ENCODE data around the gene SKIC2. TPM values are rescaled to one million over a fixed set of nuclear protein-coding genes. Genes with fewer than 3 reads are reported as not detected.
"Not testable (repeated sequence)": the region's sequence is repeated elsewhere in the genome, so short reads cannot be mapped to it uniquely, and the experiment has no call there.

The SKIC2 gene
- polyA plus RNA-seq, 1 donor: 27.0 TPM

DNA sequence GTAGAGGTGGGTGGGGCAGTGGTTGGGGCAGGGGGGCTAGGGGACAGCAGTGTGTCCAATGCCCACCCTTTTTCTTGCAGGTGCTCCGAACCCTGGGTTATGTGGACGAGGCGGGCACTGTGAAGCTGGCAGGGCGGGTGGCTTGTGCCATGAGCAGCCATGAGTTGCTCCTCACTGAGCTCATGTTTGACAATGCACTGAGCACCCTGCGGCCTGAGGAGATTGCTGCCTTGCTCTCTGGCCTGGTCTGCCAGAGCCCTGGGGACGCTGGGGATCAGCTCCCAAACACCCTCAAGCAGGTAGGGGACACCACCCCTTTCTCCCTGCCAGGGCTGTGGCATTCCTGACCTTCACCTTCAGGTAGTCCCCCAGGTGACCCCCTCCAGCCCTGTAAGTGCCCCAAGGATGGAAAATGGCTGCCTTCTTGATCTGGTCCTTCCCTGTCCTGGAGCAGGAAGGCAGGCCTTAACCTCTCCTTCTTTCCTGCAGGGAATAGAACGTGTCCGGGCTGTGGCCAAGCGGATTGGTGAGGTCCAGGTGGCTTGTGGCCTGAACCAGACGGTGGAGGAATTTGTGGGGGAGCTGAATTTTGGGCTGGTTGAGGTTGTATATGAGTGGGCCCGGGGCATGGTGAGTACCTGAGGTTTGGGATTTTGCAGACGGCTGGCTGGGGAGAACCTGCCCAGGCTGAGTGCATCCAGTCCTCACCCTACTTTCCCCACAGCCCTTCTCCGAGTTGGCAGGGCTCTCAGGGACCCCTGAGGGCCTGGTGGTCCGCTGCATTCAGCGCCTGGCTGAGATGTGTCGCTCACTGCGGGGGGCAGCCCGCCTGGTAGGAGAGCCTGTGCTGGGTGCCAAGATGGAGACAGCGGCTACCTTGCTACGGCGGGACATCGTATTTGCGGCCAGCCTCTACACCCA lies 10.1 kb downstream of the SKIC2 start:
- DNase-seq (ENCODE audit: low read depth): no peak

GRCh38 chr6:31969712-31970603 lies 11.0 kb downstream of the SKIC2 start:
- DNase-seq (ENCODE audit: low read depth): no peak

DNA sequence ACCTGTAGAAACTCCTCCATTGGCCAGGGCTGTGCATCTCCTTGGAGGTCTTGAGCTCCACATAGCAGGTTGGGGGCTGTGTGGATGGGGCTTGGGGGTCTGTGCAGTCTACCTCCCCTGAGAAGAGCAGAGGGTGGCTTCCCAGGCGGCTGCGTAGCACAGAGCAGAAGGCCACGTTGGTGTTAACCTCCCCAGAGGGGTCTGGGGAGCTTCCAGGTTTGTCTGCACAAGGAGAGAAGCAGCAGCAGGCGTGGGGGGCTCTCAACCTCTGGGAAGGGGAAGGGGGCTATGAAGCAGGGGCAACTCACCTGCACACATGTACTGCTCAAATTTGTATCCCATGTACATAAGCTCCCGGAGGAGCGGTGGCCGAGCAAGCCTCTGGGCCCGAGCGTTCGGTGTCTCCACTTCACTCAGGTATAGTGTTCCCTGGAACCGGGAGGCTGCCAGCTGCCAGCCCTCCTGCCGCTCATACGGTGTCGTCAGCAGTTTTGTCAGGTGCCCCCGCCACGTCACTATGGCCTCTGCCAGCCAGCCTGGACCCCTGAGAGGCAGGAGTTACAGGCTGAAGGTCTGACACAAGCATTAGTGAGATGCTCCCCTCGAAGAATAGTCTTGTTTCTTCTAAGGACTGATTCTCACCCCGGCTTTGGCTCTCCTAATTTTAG lies 11.8 kb downstream of the SKIC2 start:
- no peak for DNase-seq (ENCODE audit: low read depth)

- DNase-seq (ENCODE audit: low read depth): no peak
Observed at GRCh38 chr6:31971279-31971992, 12.5 kb downstream of the SKIC2 start.

DNA sequence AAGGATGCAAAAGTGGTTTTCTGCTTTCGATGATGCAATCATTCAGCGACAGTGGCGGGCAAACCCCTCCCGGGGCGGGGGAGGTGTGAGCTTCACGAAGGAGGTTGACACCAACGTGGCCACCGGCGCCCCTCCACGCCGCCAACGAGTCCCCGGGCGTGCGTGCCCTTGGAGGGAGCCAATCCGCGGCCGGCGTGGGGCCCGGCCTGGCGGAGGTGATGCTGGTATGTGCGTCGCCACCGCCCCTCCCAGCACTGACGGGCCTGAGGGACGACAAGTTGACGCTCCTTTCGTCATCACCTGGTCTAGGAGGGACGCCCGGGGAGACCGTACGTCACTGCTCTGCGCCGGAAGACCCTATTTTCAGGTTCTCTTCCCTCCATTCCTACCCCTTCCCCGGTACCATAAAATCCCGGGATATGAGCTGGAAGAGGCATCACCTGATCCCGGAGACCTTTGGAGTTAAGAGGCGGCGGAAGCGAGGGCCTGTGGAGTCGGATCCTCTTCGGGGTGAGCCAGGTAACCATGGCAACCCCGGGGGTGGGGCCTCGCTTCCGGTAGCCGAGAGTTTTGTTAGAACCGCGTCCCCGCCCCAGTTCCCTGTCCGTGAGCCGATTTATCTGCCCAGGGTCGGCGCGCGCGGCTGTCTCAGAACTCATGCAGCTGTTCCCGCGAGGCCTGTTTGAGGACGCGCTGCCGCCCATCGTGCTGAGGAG lies 13.2 kb downstream of the SKIC2 start, which contains the start of gene DXO:
TSS of gene DXO (minus strand) at position 146 of the 716 bp plus-strand sequence. CDS start 463 bp downstream, outside the sequence.
- peak; percentile 88 for DNase-seq (ENCODE audit: low read depth)

GRCh38 chr6:31972709-31973350 lies 13.9 kb downstream of the SKIC2 start:
- no peak for DNase-seq (ENCODE audit: low read depth)

- not testable (repeated sequence) for DNase-seq (ENCODE audit: low read depth)
Observed at GRCh38 chr6:31976065-31976464, 17.1 kb downstream of the SKIC2 start.

DNA sequence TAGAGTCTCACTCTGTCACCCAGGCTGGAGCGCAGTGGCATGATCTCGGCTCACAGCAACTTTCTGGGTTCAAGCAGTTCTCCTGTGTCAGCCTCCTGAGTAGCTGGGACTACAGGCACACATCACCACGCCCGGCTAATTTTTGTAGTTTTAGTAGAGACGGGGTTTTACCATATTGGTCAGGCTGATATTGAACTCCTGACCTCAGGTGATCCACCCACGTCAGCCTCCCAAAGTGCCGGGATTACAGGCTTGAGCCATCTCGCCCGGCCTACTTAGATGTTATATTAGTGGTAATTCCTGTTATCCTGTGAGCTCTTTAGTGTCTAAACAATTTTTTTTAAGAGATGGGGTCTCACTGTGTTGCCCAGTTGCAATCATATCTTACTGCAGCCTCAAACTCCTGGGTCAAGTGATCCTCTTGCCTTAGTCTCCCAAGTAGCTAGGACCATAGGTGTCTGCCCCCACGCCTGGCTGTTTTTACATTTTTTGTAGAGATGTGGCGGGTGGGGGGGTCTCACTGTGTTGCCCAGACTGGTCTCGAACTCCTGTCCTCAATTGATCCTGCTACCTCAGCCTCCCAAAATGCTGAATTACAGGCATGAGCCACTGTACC lies 18.9 kb downstream of the SKIC2 start:
- no peak for DNase-seq (ENCODE audit: low read depth)

GRCh38 chr6:31978831-31979230 lies 19.9 kb downstream of the SKIC2 start:
- DNase-seq (ENCODE audit: low read depth): no peak

GRCh38 chr6:31979238-31979898 lies 20.4 kb downstream of the SKIC2 start:
- no peak for DNase-seq (ENCODE audit: low read depth)

DNA sequence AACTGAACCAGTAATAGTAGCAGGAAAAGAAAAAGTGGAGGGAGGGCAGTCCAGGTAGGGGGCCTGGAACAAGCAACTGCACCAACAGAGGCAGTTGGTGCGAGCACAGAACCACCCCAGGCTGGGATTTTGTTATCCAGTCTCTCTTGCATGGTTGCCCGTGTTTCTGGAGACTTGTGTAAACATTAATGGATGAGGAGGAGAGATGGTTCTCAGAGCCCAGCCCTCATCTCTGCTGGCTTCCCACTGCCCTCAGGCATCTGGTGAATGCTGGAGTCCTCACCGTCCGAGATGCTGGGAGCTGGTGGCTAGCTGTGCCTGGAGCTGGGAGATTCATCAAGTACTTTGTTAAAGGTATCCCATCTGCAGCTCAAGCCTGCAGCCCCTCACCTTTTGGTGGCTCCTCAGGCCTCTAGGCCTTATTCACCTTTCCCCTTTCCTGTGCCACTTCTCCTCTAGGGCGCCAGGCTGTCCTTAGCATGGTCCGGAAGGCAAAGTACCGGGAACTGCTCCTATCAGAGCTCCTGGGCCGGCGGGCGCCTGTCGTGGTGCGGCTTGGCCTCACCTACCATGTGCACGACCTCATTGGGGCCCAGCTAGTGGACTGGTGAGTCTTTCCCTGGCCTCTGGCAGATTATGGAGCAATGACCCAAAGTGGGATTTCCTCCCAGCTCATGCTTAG lies 21.4 kb downstream of the SKIC2 start:
- not testable (repeated sequence) for DNase-seq (ENCODE audit: low read depth)

DNA sequence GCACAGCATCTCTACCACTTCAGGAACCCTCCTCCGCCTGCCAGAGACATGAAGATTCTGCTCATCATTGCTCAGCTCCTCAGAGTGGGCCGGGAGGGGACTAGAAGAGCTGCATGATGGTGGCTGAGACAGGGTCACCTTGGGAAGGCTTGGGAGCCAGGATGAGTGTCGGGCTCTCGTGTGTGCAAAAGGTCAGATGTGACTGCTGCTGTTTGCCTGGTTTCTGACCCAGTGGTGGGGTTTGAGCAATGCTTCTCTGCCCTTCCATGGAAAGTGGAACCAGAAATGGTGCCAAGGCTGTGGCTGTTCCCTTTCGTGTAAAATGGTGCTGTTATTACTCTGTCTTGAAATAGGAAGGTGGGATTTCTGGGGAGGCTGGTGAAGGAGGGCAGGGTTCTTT lies 22.0 kb downstream of the SKIC2 start:
- DNase-seq (ENCODE audit: low read depth): not testable (repeated sequence)

DNA sequence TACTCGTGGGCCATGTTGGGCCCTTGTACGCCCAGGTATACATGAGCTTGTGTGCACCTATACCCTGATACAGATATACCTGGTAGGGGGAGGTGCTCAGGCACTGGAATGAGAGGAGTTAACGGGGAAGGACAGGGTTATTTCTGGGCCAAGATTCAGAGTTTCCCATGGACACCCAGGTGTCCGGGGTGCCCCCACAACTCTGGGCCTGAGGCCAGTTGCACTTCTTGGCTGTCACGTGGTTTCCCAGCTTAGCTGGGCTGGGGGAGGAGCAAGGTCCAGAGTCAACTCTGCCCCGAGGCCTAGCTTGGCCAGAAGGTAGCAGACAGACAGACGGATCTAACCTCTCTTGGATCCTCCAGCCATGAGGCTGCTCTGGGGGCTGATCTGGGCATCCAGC lies 22.8 kb downstream of the SKIC2 start, which contains the start of gene C4A:
TSS of gene C4A (plus strand) at position 314 of the 400 bp plus-strand sequence. CDS start at position 365, 51 bp downstream.
- not testable (repeated sequence) for DNase-seq (ENCODE audit: low read depth)

DNA sequence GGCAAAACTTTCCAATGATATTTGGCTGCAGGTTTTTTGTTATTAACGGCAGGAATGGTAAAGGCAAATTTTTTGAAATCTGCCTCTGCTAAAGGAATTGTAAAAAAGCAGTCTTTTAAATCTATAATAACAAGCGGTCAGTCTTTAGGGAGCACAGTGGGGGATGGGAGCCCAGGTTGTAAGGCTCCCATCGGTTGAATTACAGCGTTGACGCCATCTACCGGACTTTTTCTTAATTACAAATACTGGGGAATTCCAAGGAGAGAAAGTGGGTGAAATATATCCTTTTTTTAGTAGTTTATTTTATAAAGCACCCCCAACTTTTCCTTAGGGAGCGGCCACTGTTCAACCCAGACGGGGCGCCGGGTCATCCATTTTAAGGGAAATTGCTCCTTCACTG lies 30.4 kb downstream of the SKIC2 start:
- DNase-seq (ENCODE audit: low read depth): not testable (repeated sequence)

DNA sequence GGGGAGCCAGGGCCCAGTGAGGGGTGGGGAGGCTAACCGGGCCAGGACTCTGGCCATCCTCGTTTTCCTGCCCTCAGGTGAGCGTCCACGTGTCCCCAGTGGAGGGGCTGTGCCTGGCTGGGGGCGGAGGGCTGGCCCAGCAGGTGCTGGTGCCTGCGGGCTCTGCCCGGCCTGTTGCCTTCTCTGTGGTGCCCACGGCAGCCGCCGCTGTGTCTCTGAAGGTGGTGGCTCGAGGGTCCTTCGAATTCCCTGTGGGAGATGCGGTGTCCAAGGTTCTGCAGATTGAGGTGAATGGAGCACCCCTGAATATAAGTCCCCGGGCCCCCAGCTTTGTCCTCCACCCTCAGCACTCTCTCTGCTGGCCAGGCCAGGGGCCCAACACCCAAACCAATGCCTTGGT lies 35.4 kb downstream of the SKIC2 start:
- not testable (repeated sequence) for DNase-seq (ENCODE audit: low read depth)

DNA sequence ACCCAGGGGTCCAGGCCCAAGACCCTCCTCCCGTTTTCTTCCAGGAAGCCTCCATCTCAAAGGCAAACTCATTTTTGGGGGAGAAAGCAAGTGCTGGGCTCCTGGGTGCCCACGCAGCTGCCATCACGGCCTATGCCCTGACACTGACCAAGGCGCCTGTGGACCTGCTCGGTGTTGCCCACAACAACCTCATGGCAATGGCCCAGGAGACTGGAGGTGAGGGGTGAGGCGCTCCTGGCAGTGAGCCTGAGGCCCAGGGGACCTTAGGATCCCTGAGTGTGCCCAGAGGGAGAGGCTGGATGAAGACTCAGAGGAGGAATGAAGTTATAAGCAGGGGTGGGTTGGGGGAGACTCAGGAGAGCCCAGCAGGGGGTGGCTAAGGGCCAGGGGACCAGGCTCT lies 37.4 kb downstream of the SKIC2 start:
- DNase-seq (ENCODE audit: low read depth): not testable (repeated sequence)

GRCh38 chr6:32002546-32003268 lies 43.7 kb downstream of the SKIC2 start:
- DNase-seq (ENCODE audit: low read depth): not testable (repeated sequence)
